HepG2 (cell line): ENCODE measurements around the gene IGF2BP3. TPM values are rescaled to one million over a fixed set of nuclear protein-coding genes. Genes with fewer than 3 reads are reported as not detected.

ENCODE experiments used
- BHLHE40 ChIP-seq: IDR thresholded peaks from 2 replicates; pipeline ENCODE4 v1.6.1; 2011; ENCODE audit warnings: low read length, improper control_type of control experiment
- CHCHD3 ChIP-seq: sonication (generic); formaldehyde crosslinking; IDR thresholded peaks from 2 replicates; pipeline ENCODE4 v1.8.0; 2022; ENCODE audit warnings: mild to moderate bottlenecking, missing genetic modification reagents, moderate library complexity
- DR1 ChIP-seq: sonication (generic); formaldehyde crosslinking; IDR thresholded peaks from 2 replicates; pipeline ENCODE4 v1.8.0; 2021; ENCODE audit warnings: mild to moderate bottlenecking, missing genetic modification reagents, inconsistent platforms
- HMG20A ChIP-seq: IDR thresholded peaks from 2 replicates; pipeline ENCODE4 v1.6.1; 2016; ENCODE audit warnings: borderline replicate concordance
- HNRNPL ChIP-seq: fragments of 200-400 bp; formaldehyde crosslinking; IDR thresholded peaks from 2 replicates; pipeline ENCODE4 v1.6.1; 2017; ENCODE audit warnings: mild to moderate bottlenecking, low read depth, low read length
- IRX3 ChIP-seq: sonication (generic); formaldehyde crosslinking; IDR thresholded peaks from 2 replicates; pipeline ENCODE4 v1.8.1; 2023; ENCODE audit warnings: mild to moderate bottlenecking, low read depth, missing genetic modification reagents, borderline replicate concordance
- KDM6A ChIP-seq: IDR thresholded peaks from 2 replicates; pipeline ENCODE4 v1.6.1; 2016; ENCODE audit warnings: low read depth
- KLF6 ChIP-seq: IDR thresholded peaks from 2 replicates; pipeline ENCODE4 v1.8.0; 2016; ENCODE audit warnings: missing biosample characterization, missing genetic modification reagents
- MEIS2 ChIP-seq: sonication (generic); formaldehyde crosslinking; IDR thresholded peaks from 2 replicates; pipeline ENCODE4 v1.9.0; 2021; ENCODE audit warnings: mild to moderate bottlenecking, missing genetic modification reagents
- NR2F6 ChIP-seq, 2 experiments: IDR thresholded peaks; 2 replicates each; pipeline ENCODE4 v1.6.1; 2016; ENCODE audit warnings: antibody characterized with exemption in 1 of 2, mild to moderate bottlenecking in 1 of 2
- PITX1 ChIP-seq: sonication (generic); formaldehyde crosslinking; IDR thresholded peaks from 2 replicates; pipeline ENCODE4 v1.5.1; 2020; ENCODE audit warnings: mild to moderate bottlenecking, missing genetic modification reagents
- PRMT3 ChIP-seq: sonication (generic); formaldehyde crosslinking; IDR thresholded peaks from 2 replicates; pipeline ENCODE4 v1.8.1; 2022; ENCODE audit warnings: low read depth, mild to moderate bottlenecking, moderate library complexity, missing genetic modification reagents, borderline replicate concordance
- SKI ChIP-seq: fragments of 450-650 bp; IDR thresholded peaks from one replicate; pipeline ENCODE4 v1.6.1; 2018; ENCODE audit warnings: mild to moderate bottlenecking; ENCODE audit not compliant: partially characterized antibody
- SKIL ChIP-seq: sonication (generic); formaldehyde crosslinking; IDR thresholded peaks from 2 replicates; pipeline ENCODE4 v1.8.0; 2022; ENCODE audit warnings: missing genetic modification reagents, mild to moderate bottlenecking, moderate library complexity, borderline replicate concordance
- SP5 ChIP-seq: IDR thresholded peaks from 2 replicates; pipeline ENCODE4 v1.6.1; 2016; ENCODE audit warnings: low read depth, borderline replicate concordance
- ZMYM3 ChIP-seq: sonication (generic); formaldehyde crosslinking; IDR thresholded peaks from 2 replicates; pipeline ENCODE4 v1.5.1; 2020; ENCODE audit warnings: mild to moderate bottlenecking, missing genetic modification reagents
- ZNF460 ChIP-seq: sonication (generic); formaldehyde crosslinking; IDR thresholded peaks from 2 replicates; pipeline ENCODE4 v1.5.1; 2020; ENCODE audit warnings: missing genetic modification reagents, mild to moderate bottlenecking, borderline replicate concordance
- polyA plus RNA-seq, 8 experiments: library from polyadenylated mRNA; depleted of rRNA in 3 of 8; stranded (reverse) in 7 of 8; unstranded in 1 of 8; fragments of >200 nt; fragmentation: Illumina TruSeq in 4 of 8; extraction: Trizol in 4 of 8; gene quantifications; 2 replicates each; pipeline versions ENCODE4 v1.2.1 to v1.2.3, GENCODE V29; 2011 to 2016; ENCODE audit warnings: low read depth in 4 of 8, missing spikeins in 1 of 8, mixed read lengths in 1 of 8; ENCODE audit not compliant: insufficient read depth in 1 of 8
- total RNA-seq, 5 experiments: library from RNA; depleted of rRNA; stranded (reverse); fragments of >200 nt; fragmentation: Illumina TruSeq; extraction: Trizol; gene quantifications; 2 replicates each; pipeline ENCODE4 v1.2.3, GENCODE V29; 2016; ENCODE audit warnings: low read depth in 1 of 5
- TF ChIP-seq, protein P1 (sequence below): sonication (generic); IDR thresholded peaks from 2 replicates; pipeline ENCODE4 v1.6.1; 2016; ENCODE audit warnings: low read depth, borderline replicate concordance
- TF ChIP-seq, protein P2 (sequence below): sonication (generic); formaldehyde crosslinking; IDR thresholded peaks from 2 replicates; pipeline ENCODE4 v1.8.0; 2022; ENCODE audit warnings: mild to moderate bottlenecking, missing genetic modification reagents, moderate library complexity
- TF ChIP-seq, protein P3 (sequence below): sonication (generic); formaldehyde crosslinking; IDR thresholded peaks from 2 replicates; pipeline ENCODE4 v1.5.0; 2020; ENCODE audit warnings: missing genetic modification reagents
- TF ChIP-seq, protein P4 (sequence below): sonication (generic); formaldehyde crosslinking; IDR thresholded peaks from 2 replicates; pipeline ENCODE4 v1.5.0; 2020; ENCODE audit warnings: missing genetic modification reagents
- TF ChIP-seq, protein P5 (sequence below): IDR thresholded peaks from 2 replicates; pipeline ENCODE4 v1.6.1; 2012; ENCODE audit warnings: low read depth, low read length, improper control_type of control experiment

The IGF2BP3 gene
- total and polyA plus RNA-seq, 2 of the 13 experiments (the other 11 are each of a cell fraction or from before 2014, with no cell fraction given), result 37.7 to 39.5 TPM

DNA sequence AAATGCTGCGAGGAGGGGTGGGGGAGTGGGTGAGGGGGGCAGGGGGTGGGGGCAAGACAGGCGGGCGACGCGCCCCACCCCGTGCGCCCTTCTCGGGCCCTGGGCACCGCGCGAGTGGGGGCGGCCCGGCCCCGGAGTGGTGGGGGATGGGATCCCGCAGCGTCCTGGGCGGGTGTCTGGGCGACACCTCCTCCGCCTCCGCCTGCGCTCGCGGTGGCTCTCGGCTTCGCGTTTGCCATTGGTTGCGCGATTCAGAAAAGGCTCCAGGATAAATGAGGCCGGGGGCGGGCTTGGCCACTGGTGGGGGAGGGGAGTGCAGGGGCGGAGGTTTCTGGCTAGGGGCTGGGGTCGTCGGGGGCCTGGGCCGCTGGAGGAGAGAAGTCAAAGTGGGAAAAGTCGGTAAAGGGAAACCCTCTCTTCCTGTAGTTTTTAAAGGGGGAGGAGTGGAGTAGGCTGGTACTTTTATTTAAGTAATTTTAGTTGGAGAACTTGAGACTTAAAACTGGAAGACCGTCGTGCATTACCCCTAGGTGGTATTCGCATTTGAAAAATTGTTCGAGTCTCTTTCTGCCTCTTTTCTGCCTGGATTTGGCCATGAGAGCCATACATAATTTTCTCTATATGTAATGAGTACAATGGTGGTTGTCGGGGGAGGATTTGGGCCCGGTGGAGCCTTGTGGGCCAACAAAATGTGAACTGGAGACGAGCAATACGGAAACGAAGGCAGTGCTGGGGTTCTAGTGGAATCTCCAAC, 992 bp upstream of the IGF2BP3 start (continued):
- TF ChIP-seq HMG20A, result no peak
- TF ChIP-seq IRX3 (CRISPR knock-in tag), result no peak
- 0 out of 2 replicates have a peak, but pooled peaks have one; percentile 49 for TF ChIP-seq MEIS2 (CRISPR knock-in tag)
- TF ChIP-seq, protein P1, sequence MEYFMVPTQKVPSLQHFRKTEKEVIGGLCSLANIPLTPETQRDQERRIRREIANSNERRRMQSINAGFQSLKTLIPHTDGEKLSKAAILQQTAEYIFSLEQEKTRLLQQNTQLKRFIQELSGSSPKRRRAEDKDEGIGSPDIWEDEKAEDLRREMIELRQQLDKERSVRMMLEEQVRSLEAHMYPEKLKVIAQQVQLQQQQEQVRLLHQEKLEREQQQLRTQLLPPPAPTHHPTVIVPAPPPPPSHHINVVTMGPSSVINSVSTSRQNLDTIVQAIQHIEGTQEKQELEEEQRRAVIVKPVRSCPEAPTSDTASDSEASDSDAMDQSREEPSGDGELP, result peak; percentile 34; the same call in 1 of the 2 replicates
- TF ChIP-seq, protein P2, sequence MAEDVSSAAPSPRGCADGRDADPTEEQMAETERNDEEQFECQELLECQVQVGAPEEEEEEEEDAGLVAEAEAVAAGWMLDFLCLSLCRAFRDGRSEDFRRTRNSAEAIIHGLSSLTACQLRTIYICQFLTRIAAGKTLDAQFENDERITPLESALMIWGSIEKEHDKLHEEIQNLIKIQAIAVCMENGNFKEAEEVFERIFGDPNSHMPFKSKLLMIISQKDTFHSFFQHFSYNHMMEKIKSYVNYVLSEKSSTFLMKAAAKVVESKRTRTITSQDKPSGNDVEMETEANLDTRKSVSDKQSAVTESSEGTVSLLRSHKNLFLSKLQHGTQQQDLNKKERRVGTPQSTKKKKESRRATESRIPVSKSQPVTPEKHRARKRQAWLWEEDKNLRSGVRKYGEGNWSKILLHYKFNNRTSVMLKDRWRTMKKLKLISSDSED, result no peak
- TF ChIP-seq SKIL (CRISPR knock-in tag), result peak; percentile 33; the same call in 1 of the 2 replicates
- no peak for TF ChIP-seq ZMYM3 (CRISPR knock-in tag)
- TF ChIP-seq DR1 (CRISPR knock-in tag), result no peak
- TF ChIP-seq NR2F6 (IDR thresholded peaks at IDR 0.05), result no peak
- peak; percentile 38; the same call in 1 of the 2 replicates for TF ChIP-seq NR2F6 (CRISPR knock-in tag; IDR thresholded peaks at IDR 0.05)
- TF ChIP-seq CHCHD3 (CRISPR knock-in tag), result no peak
- TF ChIP-seq SP5 (CRISPR knock-in tag), result peak; percentile 63; the same call in 1 of the 2 replicates
- no peak for TF ChIP-seq KDM6A (CRISPR knock-in tag)
- TF ChIP-seq, protein P3, sequence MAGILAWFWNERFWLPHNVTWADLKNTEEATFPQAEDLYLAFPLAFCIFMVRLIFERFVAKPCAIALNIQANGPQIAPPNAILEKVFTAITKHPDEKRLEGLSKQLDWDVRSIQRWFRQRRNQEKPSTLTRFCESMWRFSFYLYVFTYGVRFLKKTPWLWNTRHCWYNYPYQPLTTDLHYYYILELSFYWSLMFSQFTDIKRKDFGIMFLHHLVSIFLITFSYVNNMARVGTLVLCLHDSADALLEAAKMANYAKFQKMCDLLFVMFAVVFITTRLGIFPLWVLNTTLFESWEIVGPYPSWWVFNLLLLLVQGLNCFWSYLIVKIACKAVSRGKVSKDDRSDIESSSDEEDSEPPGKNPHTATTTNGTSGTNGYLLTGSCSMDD (CRISPR knock-in tag), result no peak
- no peak for TF ChIP-seq ZNF460 (CRISPR knock-in tag)
- 0 out of 2 replicates have a peak, but pooled peaks have one; percentile 34 for TF ChIP-seq KLF6 (CRISPR knock-in tag)
- no peak for TF ChIP-seq PITX1 (CRISPR knock-in tag)
- TF ChIP-seq, protein P4, sequence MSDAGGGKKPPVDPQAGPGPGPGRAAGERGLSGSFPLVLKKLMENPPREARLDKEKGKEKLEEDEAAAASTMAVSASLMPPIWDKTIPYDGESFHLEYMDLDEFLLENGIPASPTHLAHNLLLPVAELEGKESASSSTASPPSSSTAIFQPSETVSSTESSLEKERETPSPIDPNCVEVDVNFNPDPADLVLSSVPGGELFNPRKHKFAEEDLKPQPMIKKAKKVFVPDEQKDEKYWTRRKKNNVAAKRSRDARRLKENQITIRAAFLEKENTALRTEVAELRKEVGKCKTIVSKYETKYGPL, result no peak
- no peak for TF ChIP-seq PRMT3 (CRISPR knock-in tag)
- TF ChIP-seq BHLHE40, result 0 out of 2 replicates have a peak, but pooled peaks have one; percentile 11
- TF ChIP-seq, protein P5, sequence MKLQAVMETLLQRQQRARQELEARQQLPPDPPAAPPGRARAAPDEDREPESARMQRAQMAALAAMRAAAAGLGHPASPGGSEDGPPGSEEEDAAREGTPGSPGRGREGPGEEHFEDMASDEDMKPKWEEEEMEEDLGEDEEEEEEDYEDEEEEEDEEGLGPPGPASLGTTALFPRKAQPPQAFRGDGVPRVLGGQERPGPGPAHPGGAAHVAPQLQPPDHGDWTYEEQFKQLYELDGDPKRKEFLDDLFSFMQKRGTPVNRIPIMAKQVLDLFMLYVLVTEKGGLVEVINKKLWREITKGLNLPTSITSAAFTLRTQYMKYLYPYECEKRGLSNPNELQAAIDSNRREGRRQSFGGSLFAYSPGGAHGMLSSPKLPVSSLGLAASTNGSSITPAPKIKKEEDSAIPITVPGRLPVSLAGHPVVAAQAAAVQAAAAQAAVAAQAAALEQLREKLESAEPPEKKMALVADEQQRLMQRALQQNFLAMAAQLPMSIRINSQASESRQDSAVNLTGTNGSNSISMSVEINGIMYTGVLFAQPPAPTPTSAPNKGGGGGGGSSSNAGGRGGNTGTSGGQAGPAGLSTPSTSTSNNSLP, result peak; percentile 27; the same call in 1 of the 2 replicates
- peak; percentile 63; the same call in 1 of the 2 replicates for TF ChIP-seq HNRNPL
- no peak for TF ChIP-seq SKI
